HuH-7.5 (cell line): ENCODE results near the gene WDR72.

Source experiments
- DNase-seq: peaks from one replicate; pipeline ENCODE4 v3.0.0; 2011; ENCODE audit warnings: low spot score

The WDR72 gene

DNA sequence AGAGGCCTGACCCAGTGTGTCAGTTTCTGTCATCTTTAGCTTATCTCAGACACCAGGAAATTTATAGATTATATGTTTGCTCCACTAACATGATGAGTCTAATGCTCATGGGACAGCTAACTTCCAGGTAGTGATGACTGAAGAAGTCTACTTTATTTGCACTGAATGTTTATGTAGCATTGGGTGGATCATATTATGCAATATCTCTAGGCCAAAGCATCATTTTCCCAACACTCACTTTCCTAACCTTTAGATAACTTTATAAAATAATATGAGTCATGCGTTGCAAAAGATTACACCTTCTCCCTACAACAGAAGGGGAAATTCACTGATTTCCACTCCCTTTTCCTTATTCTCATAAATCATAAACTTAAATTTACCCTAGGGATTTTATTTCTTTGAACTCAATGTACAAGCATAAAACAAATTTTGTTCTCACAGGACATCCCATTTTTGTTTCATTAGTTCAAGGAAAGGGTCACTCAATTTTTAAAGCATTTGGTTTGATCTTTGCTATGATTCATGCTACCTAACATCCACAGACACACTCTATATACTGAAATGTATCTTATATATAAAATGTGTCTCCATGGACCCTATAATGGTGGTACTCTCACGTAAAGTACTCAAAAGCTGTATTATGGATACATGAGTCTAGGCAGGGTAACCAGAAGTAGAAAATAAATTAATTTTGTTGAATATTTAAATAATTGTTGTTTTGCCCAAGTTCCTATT, 225.2 kb downstream of the WDR72 start:
- DNase-seq, result no peak

DNA sequence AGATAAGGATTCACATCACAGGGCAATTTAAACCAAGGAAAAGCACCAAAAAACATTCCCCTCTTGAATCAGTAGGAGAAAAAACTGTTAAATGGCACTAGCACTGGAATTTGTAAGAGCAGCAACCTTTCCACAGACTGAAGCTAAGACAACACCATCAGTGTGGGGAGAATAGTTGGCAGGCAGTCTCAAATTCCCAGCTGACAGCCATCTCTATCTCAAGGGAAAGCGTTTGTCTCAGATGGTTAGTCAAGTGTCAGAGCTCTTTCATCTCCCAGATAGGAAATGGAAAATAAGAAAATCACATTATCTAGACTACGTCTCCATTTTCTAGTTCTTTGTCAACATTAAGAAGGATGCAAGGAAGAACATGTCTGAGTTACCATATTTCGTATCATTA, 228.7 kb downstream of the WDR72 start:
- DNase-seq, result no peak

DNA sequence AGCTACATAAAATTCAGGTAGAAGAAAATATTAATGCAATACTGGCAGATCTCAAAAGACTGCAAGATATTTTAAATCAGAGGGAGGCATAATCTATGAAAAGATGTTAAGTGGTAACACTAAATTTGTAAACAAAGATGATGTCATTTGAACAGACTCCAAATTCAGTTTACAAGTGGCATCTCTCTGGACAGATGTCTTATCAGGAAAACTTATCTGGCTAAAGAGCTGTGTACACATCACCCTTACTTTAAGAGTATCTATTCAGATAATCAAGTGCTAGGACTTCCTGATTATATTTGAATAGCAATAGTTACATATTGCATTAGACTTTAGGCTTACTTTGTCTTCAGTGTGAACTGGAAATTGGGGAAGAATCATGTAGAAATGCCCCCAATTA, 231.5 kb downstream of the WDR72 start:
- no peak for DNase-seq

DNA sequence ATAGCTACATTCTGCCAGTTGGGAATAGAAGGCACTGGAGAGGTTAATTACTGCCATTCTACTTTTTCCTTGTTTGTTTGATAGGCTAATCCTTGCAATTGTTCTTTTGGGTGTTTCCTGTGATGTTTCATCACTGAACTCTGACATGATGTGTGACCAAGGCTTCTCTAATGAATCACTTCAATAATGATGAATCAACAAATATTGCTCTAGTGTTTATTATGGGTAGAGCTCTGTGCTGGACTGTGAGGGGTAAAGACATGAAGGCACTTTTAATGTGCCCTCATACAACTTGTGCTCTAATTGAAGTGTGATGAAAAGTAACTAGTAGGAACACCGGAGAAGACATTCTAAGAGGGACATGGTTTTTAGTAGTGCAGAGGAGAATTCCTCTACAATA, 233.6 kb downstream of the WDR72 start:
- no peak for DNase-seq

DNA sequence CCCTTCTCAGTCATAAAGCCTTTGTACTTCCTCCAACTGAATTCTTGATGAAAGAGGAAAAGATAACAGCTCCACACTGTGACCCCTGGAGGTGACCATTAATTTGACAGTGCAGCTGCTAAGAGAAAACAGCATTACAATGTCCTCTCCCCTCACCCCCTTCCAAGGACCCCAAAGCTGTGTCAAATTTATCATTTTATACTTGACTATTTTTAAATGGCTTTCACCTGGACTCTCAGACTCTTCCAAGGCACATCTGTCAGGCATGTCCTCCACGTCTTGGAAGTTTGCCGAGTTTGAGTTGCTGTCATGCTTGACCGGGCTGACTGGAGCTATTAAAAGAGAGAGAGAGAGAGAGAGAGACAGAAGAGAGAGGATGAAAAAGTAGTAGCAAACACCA, 236.5 kb downstream of the WDR72 start:
- DNase-seq, result no peak

DNA sequence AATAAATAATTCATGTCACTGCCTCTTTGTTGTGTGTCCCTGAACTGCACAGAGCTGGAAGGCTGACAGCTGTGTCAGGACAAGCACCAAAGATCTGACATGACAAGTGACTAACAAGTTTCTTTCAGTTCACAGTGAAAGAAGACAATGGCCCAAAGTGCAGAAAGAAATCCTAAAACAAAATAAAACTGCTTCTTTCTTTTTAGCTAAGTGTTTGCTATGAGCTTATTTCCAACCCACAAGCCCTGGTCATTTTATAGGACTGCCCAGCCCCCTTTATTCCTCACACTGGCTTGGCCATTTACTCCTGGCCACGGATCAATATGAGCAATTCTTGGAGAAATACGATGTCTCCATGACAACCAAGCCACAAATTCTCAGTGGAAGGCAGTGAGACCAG, 238.5 kb downstream of the WDR72 start:
- DNase-seq, result no peak

DNA sequence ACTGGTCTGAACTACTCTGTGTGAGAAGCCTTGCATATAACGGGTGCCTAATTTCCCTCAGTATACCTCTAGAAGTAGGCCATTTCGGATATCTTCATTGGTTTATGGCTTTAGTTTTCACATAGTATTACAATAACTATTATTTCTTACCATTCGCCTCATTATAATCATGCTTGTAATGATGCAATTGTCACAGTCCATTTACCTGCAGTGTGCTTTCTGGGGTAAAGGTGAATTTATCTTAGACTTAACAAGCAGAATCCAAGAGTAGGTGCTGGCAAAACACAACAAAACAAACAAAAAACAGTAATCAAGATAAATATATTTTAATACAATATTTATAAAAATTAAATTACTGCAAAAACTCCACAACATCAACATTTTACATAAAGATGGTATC, 246.0 kb downstream of the WDR72 start:
- DNase-seq, result no peak

DNA sequence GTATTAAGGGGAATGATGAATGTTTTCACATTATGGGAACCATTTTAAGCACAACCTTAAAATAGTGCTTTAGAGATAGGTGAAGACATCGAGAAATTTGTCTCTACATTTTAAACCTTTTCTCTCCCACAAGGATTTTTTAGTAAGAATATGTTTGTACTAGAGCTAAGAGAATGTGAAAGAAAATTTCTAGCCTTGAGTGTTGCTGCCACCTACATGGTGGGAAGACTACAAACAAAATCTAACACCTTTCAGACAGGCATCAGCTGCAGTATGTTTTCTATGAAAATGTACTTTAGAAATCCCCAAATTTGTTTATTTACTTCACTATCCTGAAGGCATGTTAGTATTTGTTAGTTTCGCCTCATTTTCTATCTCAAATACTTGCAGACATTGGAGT, 247.4 kb downstream of the WDR72 start:
- no peak for DNase-seq

DNA sequence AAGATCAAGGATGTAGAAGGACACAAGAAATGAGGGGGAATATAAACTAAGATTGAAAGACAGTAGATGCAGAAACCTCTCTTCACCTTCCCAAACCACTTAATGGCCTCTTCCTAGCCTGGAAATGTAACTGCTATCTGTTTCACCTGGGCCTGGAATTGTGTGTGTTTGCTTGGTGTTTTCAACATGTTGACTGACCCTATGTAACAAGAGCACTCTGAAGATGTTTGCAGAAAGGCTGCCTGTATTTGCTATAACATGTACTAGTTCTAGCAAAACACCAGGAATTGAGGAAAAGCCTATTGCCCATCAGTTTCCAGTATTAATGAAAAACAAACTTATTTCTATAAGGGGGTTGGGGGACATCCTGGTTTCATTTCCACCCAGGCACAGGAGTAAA, 248.3 kb downstream of the WDR72 start:
- no peak for DNase-seq

DNA sequence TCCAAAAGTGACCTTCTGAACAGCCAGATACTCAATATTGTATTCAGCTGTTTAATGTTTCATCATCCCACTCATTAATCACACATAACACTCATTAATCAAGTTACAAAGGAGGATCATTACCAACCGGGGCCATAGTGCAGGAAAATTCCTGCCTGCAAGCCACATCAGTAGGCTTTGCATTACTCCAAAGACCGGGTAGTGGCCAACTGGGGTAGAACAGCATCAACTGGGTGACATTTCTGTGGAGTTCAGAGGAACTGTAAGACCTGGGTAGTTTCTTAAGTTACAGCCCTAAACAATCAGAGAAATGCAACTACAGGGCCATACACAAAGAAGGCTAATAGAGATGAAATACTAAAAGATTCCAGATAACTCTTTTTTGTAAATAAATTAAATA, 253.1 kb downstream of the WDR72 start:
- DNase-seq, result peak; percentile 6

DNA sequence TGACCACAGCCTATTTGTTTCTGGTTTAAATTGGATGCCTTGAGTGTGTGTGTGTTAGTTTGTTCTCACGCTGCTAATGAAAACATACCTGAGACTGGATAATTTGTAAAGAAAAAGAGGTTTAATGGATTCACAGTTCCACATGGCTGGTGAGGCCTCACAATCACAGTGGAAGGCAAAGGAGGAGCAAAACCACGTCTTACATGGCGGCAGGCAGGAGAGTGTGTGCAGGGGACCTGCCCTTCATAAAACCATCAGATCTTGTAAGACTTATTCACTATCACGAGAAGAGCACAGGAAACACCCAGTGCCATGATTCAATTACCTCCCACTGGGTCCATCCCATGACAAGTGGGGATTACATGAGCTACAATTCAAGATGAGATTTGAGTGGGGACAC, 260.5 kb downstream of the WDR72 start:
- DNase-seq, result no peak

DNA sequence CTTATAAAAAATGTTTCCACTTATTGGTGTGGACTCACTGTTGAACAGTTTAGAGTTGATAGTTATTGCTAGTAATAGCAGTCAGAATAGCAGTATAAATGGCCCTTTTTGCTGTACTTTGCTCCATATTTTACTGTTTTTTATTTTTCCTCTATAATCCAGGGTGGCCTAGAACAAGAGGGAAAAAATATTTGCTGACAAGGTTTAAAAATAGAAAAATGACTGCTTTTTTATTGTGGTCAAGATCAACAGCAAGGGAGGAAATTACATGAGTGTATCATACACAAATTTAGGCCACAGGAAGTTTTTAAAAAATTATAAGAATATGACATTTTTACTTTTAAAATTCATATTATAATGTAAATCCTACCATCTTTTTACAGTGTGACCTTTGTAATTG, 269.1 kb downstream of the WDR72 start:
- DNase-seq, result no peak

DNA sequence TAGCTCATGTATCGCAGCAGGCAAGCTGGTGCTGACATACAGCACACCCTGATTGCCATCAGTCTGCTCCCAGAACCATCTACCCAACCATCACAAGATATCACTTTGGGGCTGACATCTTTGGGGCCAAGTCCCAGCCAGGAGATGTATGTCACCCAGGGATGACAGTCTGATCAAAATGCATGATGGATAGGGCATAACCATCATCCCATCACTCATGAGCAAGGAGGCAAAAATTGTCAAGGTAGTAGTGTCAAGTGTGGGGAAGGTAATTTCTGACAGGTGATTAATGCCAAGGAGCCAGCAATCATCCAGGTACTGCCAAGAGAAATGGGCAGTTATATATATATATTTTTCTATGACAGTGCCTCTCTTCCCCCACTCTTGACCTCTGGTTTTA, 277.4 kb downstream of the WDR72 start:
- no peak for DNase-seq

DNA sequence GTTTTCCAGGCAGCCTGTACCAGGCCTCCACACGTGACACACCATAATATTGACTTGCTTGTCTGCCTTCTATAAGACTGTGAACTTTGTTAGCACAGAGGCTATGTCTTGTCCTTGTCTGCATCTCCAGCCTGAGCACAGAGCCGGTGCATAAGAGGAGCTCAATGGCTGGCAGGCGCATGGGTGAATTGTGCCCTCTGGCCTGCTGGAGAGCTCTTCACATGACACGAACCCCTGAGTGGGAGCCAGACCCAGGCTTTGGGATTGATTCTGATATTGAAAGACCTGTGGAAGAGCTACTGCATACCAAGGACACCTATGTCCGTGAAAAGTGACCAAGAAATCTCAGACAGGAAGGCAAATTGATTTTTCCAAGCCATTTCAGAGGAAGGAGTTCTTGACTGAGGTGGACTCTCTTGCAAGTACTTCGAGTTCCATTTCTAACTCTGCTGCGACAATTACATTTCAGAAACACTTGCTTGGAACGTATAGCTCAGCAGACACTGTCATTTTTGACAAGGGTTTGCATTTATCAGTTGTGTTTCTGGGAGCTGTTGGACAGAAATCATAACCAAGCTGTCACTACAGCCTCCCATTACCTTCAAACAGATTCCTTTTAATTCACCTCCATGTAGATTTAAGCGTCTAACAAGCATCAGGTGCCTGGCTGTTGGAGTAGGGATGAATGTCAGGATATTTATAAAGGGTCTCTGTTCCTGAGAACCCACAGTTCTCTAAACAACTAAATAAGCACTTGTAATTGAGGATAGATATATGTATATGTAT, 281.3 kb downstream of the WDR72 start:
- no peak for DNase-seq

DNA sequence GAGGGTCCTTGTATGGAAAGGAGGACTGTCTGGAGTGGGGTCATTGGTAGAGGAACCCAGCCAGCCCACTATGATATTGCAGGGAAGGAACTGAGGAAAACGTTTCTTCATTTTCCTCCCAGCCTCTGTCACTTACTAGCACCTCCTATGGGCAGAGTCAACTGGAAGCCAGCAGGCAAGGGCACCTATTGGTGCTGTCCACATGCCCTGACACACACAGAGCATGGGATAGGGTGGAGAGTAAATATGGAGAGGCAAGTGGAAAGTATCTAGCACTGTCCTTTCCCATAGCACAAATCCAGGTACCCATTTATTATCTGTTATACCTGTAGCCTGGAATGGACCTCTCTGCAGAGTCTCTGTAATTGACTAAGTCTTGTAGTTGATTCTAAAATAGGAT, 285.6 kb downstream of the WDR72 start:
- no peak for DNase-seq

DNA sequence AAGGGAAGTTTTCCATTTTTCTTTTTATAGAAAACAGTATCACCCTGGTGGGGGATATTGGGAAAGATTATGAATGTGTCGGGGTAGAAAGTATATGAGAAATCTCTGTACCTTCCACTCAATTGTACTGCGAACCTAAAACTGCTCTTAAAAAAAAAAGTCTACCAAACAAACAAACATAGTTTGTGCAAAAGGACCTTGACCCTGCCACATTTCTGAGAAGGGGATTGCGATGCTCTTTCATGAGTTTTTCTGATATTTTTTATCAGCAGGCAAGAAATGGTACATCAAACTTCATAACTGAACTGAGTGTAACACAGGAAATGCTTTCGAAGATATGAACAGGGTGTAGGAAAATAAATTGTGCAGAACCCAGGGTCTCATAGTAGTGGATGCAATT, 286.0 kb downstream of the WDR72 start:
- DNase-seq, result no peak

DNA sequence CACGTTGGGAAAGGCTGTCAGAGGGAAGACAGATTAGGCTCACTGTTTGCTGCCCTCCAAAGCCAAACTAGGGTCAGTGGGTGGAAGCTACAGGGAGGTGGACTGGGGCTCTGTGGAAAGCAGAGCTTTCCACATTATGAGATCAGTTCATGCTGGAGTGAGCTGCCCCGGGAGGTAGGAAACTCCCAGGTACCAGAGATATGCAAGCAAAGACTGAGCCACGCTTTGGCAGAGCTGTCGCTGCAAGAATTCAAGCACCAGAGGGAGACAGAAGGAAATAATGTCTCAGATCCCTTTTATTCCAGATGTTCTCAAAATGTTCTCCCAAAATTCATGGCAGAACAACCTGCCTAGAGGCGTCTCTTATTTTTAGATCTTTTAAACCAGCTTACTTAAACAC, 286.6 kb downstream of the WDR72 start:
- DNase-seq, result no peak

DNA sequence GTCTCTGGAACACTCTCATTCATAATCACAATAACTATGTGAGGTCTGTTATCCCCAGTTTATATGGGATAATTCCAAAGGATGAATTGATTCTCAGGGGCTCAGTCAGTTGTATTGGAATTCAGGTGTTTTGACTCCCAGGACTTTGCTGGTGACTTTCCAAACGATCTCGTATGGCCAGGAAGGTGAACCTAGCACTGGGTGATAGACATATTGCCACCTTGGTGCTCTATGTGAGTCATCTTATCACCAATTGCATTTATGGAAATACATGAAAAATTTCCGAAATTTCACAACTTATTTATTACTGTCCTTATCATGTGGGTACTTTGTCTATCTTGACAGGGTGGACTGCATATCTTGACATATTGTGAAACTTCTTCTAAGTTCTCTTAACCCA, 287.3 kb downstream of the WDR72 start:
- DNase-seq, result no peak

DNA sequence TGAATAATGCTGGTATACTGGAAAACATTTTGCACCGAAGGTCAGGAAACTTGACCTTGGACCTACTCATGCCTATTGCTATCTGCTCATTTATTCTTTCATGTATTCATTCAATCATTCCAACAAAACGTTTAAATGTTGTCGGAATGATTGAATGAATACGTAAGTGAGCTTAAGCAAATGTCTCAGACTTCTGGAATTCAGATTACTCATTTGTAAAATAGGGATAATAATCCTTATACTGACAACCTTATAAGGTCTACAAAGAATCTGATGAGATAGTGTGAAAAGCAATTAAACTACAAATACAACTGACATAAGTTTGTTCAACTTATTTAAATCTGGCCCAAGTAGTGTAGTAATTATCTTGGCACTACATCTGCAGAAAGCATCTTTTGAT, 288.7 kb downstream of the WDR72 start:
- DNase-seq, result no peak

DNA sequence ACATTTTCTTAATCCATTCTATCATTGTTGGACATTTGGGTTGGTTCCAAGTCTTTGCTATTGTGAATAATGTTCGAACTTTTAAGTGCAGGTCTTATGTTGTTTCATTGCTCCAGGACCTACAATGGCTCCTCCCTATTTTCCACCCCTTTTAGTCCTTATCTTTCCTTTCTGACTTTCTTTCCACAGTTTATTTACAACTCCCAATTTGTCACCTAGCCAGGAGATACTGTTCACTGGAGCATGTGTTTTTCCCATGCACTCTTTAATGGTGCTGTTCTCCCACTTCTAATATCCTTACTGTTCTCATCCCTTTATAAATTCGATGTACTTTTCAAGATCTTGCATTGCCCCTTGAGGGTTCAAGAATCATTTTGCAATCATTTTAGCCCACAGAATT, 290.0 kb downstream of the WDR72 start:
- no peak for DNase-seq
